Measurements from ENCODE around the gene U2AF2. TPM values are rescaled to one million over a fixed set of nuclear protein-coding genes. Genes with fewer than 3 reads are reported as not detected.
A peak's percentile ranks its signal among the peaks of the same experiment; 100 is the strongest.

Gene U2AF2
- total RNA-seq, 1 experiment from 2014 or later, result 343 TPM

GRCh38 chr19:55695511-55696290, 40.9 kb downstream of the U2AF2 start:
- ATAC-seq (no peak), DNase-seq (no peak)
- no peaks in the 10 kb centered on the region for H3K9me2 ChIP-seq (replicated peaks; ENCODE audit: low read length)
- intact Hi-C loops (cut with micrococcal nuclease), result no loop called here
- H2AFZ ChIP-seq (ENCODE audit: low read length), result no peak overlapping the region
- no peaks in the 10 kb centered on the region for H4K20me1 ChIP-seq (ENCODE audit: low read length)
- TF ChIP-seq EZH2phosphoT487 (IDR thresholded peaks at IDR 0.05; ENCODE audit: borderline replicate concordance, low read length), result no peak
- no peak for TF ChIP-seq CTCF (conservative IDR thresholded peaks at IDR 0.05; ENCODE audit: low read depth, low read length)
- no peak for TF ChIP-seq EZH2 (IDR thresholded peaks at IDR 0.05; ENCODE audit: low read length, unreplicated experiment)
- CTCF ChIA-PET, result no interaction called here
- no peaks in the 10 kb centered on the region for H3F3A ChIP-seq (ENCODE audit: low read length, unreplicated experiment)
- POLR2A ChIA-PET (ENCODE audit: unreplicated experiment), result no interaction called here
- H3K9ac ChIP-seq (ENCODE audit: low read length), result no peak overlapping the region
- H3K4me2 ChIP-seq (ENCODE audit: low read length), result no peak overlapping the region
- H3K27ac ChIP-seq (ENCODE audit: low read length), result no peak overlapping the region
- BruUV-seq (replicated peaks), result TSS peak; percentile 61
- H3K9me3 ChIP-seq (ENCODE audit: low read length), result no peaks in the 10 kb centered on the region
- no peak overlapping the region for H3K4me3 ChIP-seq (ENCODE audit: low read length)
- H3K27me3 ChIP-seq (ENCODE audit: low read length), result no peaks in the 10 kb centered on the region
- H3K4me1 ChIP-seq (ENCODE audit: insufficient read depth, low read length), result no peaks in the 10 kb centered on the region
- no peaks in the 10 kb centered on the region for H3K79me2 ChIP-seq (ENCODE audit: low read length)
- H3K36me3 ChIP-seq (ENCODE audit: low read depth, low read length), result peaks cover 31% of the 10 kb centered on the region

DNA sequence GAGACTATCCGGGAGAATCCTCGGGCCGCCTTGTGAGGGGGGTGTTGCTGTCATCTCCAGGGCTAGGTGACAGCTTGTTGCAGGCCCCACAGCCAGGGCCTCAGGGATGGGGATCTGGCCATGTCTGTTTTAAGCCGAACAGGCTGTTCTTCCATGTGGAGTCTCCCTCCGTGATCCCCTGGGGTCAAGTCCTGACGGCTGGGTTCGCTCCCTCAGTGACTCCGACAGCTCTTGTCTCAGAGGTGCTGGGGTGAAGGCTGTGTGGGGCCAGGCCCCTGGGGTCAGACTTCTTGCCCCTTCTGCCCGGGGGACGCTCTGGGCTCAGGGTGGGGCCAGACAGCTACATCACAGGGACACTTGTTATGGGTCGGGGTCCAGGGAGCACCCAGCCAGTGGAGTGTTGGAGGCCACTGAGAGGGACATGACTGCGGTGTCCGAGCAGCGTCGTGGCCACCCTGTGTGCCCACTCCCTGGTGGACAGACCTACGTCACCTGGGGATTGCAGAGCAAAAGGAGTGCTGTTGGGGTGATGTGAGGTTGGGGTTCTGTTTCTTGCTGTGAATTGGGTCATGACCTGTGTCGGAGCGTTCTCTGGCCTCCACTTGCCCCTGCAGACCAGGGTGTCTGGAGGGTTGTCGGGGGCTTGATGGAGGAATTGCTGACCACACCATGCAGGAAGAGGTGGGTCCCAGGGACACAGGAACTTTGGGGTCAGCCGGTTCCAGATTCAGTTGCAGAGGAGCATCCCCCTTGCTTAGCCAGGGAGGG, 41.6 kb downstream of the U2AF2 start:
- ATAC-seq, result no peak

More for the DNA sequence above, 41.6 kb downstream of the U2AF2 start:
- Histone ChIP-seq H3K36me3 (ENCODE audit: low read depth, low read length) (peaks cover 27% of the 10 kb centered on the region), H3K4me3 (ENCODE audit: low read length) (no peak overlapping the region), H4K20me1 (ENCODE audit: low read length) (no peaks in the 10 kb centered on the region), H3K9ac (ENCODE audit: low read length) (no peak overlapping the region), H3K27ac (ENCODE audit: low read length) (no peak overlapping the region), H3K4me1 (ENCODE audit: insufficient read depth, low read length) (no peaks in the 10 kb centered on the region), H3K9me3 (ENCODE audit: low read length) (no peaks in the 10 kb centered on the region), H3K27me3 (ENCODE audit: low read length) (no peaks in the 10 kb centered on the region), H3K9me2 (replicated peaks; ENCODE audit: low read length) (no peaks in the 10 kb centered on the region), H3F3A (ENCODE audit: low read length, unreplicated experiment) (no peaks in the 10 kb centered on the region), H3K79me2 (ENCODE audit: low read length) (no peaks in the 10 kb centered on the region), H2AFZ (ENCODE audit: low read length) (no peak overlapping the region), H3K4me2 (ENCODE audit: low read length) (no peak overlapping the region)
- no peak for DNase-seq
- no peak for TF ChIP-seq CTCF (conservative IDR thresholded peaks at IDR 0.05; ENCODE audit: low read depth, low read length)
- no peak for TF ChIP-seq EZH2phosphoT487 (IDR thresholded peaks at IDR 0.05; ENCODE audit: borderline replicate concordance, low read length)
- no peak for TF ChIP-seq EZH2 (IDR thresholded peaks at IDR 0.05; ENCODE audit: low read length, unreplicated experiment)
- CTCF ChIA-PET, result no interaction called here
- POLR2A ChIA-PET (ENCODE audit: unreplicated experiment), result no interaction called here
- no TSS peak for BruUV-seq (replicated peaks)
- intact Hi-C loops (cut with micrococcal nuclease), result no loop called here
